ENCODE data around the gene SCN3B. TPM values are rescaled to one million over a fixed set of nuclear protein-coding genes. Genes with fewer than 3 reads are reported as not detected.
"Not testable (repeated sequence)": the region's sequence is repeated elsewhere in the genome, so short reads cannot be mapped to it uniquely, and the experiment has no call there.

Gene SCN3B, protein sequence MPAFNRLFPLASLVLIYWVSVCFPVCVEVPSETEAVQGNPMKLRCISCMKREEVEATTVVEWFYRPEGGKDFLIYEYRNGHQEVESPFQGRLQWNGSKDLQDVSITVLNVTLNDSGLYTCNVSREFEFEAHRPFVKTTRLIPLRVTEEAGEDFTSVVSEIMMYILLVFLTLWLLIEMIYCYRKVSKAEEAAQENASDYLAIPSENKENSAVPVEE
- 0.75 TPM for total RNA-seq

DNA sequence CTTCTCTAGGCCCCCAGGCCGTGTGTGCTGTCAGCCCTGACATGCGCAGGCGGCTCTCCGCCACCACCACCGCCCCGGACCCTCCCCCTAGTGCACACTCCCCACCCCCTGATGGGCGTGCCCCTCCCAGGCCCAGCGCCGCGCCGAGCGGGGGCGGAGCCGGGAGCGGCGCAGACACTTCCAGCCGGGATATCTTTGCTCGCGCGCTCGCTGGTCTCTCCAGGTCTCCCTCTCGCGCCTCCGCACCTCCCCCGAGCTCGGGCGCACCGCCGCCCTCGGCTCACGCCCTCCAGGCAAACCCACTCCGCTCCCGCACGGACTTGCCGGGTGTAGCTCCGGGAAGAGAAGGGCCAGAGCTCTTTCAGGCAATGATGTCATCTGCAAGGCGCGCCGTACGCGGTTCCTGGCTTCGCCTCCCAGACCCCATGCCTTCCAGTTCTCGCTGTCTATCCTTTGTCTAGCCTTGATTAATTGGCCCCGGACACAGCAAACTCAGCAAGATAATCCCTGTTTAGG, at the start of gene SCN3B:
SCN3B (minus strand) TSS at position 59 of the 516 bp plus-strand sequence. CDS start 823 bp downstream, outside the sequence.
- peak; percentile 33 for DNase-seq (ENCODE audit: low spot score)

DNA sequence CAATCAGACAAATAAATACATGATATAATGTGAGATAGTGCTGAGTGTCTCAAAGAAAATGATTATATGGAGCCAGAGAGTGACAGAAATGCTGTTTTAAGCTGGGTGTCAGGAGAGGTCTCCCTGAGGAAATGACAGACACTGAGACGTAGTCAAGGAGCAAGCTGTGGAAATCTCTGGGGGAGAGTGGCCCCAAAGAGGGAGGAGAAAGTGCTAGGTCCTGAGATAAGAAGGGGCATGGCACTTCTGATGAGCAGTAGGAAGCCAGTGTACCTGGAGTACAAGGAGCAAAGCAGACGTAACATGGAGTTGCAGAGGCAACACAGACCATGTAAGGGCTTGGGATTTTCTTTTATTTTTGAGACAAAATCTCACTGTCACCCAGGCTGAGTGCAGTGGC, 48.3 kb upstream of the SCN3B start:
- DNase-seq (ENCODE audit: low spot score) = no peak

DNA sequence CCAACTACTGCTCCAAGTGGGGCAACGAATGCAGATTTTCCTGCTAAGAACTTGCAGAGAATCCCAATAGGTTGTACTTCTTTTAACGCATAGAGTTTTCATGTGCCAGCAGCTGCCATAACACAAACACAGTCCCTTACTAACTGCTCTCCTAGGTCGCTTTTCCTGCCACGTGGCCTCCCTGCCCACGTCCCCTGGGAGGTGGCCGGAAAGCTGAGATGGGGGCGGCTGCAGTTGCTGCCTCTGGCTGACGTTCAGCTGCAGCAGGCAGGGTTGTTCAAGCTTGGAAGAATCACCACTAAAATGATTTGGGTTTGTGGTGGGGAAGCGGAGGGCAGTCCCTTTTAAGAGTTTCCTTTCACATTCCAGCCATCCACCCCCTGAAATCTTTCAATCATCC, 47.7 kb upstream of the SCN3B start:
- no peak for DNase-seq (ENCODE audit: low spot score)

DNA sequence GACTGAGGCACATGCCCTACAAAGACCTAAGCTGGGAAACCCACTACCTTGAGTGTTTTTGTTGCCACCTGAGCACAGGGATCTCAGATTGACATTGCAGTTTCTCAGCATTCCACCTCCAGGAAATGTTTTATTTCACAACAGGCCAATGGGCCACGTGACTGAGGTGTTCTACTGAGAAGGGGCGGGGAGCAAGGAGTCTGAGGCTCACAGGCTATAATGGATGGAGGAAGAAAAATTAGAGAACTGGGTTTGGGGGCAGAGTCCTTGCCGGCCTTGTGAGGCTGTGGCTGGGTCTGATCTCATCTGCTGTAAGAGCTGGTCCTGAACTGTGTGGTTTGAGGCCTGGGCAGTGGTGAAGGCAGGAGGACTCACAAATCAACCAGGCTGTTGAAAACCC, 46.3 kb upstream of the SCN3B start:
- DNase-seq (ENCODE audit: low spot score) = no peak

- no peak for DNase-seq (ENCODE audit: low spot score)
Observed at GRCh38 chr11:123698546-123699127, 44.2 kb upstream of the SCN3B start.

DNA sequence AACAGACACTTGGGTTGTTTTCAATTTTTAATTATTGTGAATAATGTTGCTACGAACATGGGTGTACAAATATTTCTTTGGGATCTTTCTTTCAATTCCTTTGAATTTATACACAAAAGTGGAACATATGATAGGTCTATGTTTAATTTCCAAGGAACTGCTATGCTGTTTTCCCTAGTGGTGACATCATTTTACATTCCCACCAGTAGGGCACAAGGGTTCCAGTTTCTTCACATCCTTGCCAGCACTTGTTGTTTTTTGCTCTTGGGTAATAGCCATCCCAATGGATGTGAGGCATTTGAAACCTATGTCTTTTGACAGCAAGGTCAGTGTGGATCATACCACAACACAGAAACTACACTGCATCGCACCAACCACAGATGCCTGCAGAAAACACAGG, 41.8 kb upstream of the SCN3B start:
- DNase-seq (ENCODE audit: low spot score) = no peak

- DNase-seq (ENCODE audit: low spot score) = no peak
Observed at GRCh38 chr11:123695231-123695630, 40.8 kb upstream of the SCN3B start.

DNA sequence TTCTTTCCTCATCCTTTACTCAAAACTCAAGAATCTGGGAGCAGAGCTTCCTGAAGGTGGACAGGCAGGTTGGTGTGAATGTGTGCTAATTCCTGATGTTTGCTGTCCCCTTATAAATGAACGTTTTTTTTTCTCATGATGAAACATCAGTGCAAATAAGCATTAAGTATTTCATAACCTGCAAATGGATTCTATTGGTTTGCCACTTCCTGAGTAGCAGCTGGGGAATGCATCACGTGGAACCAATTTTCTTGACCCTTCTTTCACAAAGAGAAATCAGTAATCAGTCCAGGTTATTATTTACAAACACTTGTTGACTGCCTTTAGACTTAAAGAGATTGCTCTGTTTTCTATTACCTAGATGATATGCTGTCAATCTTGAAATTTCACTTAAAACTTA, 40.1 kb upstream of the SCN3B start:
- no peak for DNase-seq (ENCODE audit: low spot score)

DNA sequence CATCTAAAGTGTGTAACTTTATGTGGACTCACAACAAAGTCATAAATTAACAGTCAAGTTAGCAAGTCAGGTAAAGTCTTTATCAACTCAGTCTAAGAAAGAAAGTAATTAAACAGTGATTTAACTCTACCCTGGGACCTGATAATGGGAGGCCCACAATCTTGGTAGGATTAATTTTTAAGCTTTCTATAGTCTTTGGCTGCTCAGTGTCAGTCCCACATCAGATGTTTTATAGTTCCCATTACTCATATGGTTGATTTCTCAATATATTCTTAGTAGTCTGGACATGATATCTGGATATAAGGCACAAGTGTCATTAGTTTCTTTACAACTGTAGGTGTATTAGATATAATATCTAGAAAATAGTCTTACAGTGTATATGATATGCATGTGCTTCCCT, 38.5 kb upstream of the SCN3B start:
- DNase-seq (ENCODE audit: low spot score) = no peak

DNA sequence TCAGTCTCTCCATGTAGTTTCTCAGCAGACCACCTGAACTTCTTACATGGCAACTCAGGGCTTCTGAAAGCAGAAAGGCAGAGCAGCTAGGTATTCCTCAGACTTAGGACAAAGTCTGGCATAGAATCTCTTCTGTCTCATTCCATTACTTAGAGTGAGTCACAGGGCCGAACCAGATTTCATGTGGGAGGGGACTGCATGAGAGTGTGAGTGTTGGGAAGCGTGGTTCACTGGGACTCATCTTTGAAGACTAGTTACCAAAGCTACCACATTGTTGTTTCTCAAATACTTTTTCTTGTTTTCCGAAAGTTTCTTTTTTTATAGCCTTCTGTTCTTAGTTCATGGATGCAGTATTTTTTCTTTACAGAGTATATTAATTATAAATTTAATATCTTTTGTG, 36.1 kb upstream of the SCN3B start:
- no peak for DNase-seq (ENCODE audit: low spot score)

GRCh38 chr11:123684601-123685000, 30.2 kb upstream of the SCN3B start:
- no peak for DNase-seq (ENCODE audit: low spot score)

DNA sequence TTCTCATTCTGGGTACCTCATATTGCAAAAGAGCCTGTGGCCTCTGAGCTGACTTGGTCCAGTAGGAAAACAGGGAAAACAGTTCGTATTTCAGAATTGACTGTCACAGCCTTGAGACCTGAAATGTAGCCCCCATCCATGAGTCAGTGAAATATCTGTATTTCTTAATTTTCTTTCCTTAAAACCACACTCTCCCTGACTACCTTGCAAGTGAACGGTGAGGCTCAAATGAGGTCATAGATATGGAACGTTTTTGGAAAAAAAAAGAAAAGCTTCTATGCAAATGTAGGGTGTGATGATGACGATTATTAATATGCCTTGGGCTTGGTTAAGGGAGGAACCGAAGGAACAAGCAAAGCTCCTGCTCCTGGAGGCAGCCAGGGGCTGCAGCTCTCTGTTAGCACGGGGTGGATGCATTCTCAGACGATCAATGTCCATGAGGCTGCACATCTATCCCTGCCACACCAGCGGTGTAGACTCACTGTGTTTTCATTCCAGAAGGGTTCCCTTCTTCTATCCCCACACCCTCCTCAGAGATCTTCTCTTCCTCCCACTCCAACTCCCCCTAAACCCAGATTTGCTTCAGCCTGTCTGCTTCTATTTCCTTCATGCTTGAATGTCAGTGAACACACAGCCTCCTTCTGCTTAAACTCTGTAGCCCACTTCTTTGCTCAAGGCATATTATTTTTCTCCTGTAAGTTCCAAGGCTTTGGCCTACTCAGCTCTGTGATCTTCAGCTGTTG, 29.2 kb upstream of the SCN3B start:
- no peak for DNase-seq (ENCODE audit: low spot score)

DNA sequence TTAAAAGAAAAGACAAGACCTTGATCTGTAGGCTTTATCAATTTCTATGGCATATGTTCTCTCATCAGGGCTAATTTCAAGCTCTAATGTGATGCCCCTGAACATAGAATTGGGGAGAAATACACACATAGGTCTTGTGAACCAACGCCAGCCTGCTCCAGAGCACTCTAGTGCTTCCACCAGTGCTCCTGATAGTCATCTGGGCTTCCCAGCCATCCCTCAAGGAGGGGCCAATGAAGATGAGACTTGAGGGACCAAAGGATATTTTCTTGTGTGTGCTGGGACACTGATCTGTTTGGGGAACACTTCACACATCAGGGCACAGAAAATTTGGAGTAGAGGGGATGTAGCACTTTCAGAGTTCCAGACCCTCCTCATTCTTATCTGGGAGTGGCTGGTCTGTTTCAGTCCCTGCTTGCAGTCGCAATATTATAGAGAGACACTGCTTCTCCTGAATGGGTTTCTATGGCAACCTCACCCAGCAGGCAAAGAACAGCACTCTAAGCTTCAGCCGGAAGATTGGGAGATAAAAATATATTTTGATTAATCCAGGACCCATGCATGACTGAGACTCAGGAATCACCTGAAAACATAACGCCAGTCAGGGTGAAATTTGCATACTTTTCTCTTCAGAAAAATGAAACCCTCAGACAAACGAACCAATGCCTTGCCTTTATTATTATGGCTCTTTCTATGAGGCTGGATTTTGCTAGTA, 28.4 kb upstream of the SCN3B start:
- no peak for DNase-seq (ENCODE audit: low spot score)

GRCh38 chr11:123681030-123681429, 26.6 kb upstream of the SCN3B start:
- DNase-seq (ENCODE audit: low spot score) = no peak

DNA sequence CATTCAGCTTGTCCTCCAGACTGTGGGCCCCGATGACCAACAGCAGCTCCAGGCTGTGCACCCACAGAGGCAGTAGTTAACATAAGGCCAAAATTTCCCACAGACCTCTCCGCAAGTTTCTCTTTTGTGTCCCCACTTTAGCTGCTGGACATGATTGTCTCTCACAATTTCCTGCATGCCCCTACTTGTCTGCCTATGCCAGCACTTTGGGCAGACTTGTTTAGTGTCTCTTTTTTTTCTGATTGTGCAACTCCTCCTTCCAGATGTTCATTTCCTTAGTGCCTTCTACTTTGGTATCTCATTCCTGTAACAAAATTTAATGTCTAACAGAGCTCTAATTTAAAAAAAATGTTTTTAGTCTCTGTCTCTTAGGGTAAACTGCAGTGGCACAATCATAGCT, 23.8 kb upstream of the SCN3B start:
- no peak for DNase-seq (ENCODE audit: low spot score)

- DNase-seq (ENCODE audit: low spot score) = no peak
Observed at GRCh38 chr11:123677510-123677909, 23.1 kb upstream of the SCN3B start.

- DNase-seq (ENCODE audit: low spot score) = no peak
Observed at GRCh38 chr11:123674297-123674696, 19.9 kb upstream of the SCN3B start.

- DNase-seq (ENCODE audit: low spot score) = no peak
Observed at GRCh38 chr11:123672568-123672967, 18.1 kb upstream of the SCN3B start.

- no peak for DNase-seq (ENCODE audit: low spot score)
Observed at GRCh38 chr11:123671534-123671933, 17.1 kb upstream of the SCN3B start.

DNA sequence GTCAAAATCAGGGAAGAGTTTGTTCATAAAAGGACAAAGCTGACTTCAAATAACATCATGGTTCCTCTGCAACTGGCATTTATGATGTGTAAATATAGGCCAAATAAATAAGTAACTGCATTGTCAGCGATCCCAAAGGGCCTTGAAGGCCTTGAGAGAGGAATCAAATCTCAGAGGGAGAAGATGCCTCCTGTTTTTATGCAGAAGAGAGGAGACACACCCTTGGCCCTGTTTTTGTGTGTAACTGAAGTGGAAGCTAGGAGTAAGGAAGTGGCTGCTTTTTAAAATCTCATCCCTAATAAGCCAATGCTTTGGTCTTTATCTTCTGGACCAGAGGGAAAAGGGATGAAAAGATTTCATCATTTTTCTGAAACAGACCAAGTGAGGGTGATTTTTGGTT, 15.7 kb upstream of the SCN3B start:
- DNase-seq (ENCODE audit: low spot score) = no peak

DNA sequence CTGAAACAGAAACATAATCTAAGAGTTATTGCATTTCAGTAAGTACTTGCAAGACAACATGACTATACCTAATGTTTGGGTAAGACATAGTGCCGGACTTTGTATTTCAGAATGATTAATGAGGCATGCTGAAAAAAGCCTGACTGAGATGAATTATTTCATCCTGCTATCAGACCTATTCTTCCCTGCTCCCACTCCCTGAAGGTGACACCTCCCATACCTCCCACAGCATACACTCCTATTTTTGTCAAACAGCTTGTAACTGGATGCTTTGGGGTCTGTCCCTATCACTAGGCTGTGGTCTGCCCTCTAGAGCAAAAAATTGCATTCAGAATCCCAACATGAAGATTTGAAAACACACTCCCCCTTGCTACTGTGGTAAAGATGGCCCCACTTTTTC, 10.9 kb upstream of the SCN3B start:
- no peak for DNase-seq (ENCODE audit: low spot score)

DNA sequence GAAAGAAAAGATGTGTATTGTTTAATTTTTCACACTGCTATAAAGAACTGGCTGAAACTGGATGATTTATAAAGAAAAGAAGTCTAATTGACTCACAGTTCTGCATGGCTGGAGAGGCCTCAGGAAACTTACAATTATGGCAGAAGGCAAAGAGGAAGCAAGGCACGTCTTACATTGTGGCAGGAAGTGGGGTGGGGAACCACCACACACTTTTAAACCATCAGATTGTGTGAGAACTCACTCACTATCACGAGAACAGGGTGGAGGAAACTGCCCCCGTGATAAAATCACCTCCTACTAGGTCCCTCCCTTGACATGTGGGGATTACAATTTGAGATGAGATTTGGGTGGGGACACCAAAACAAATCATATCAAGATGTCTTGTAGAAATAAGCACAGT, 5.5 kb upstream of the SCN3B start:
- not testable (repeated sequence) for DNase-seq (ENCODE audit: low spot score)

Data from mucosa of gallbladder (tissue), 1 donor.